GM12878 (cell line): ENCODE measurements around the gene NUAK2. TPM values are rescaled to one million over a fixed set of nuclear protein-coding genes. Genes with fewer than 3 reads are reported as not detected.

Experiments
- ATAC-seq: fragments of 200-7000 bp; cut with Tn5 transposase; 3 replicates; pipeline ENCODE4 v1.9.1; 2020; ENCODE audit warnings: mild to moderate bottlenecking, moderate library complexity
- BruUV-seq: library from RNA; stranded (reverse); fragments of 400-500 nt; replicated peaks from 2 replicates; lab custom pipeline; 2021; lab: Mats Ljungman, UMichigan
- CTCF ChIA-PET: fragments of 300-600 bp; sonication (Branson Sonifier 250); formaldehyde crosslinking; extraction: SDS; loops from one replicate; lab custom pipeline; 2021; ENCODE audit warnings: inconsistent platforms; lab: Yijun Ruan, JAX
- POLR2A ChIA-PET: fragments of 350-600 bp; formaldehyde crosslinking; extraction: SDS; loops from one replicate; lab custom pipeline; 2021; ENCODE audit warnings: inconsistent platforms; lab: Charles Lee
- RAD21 ChIA-PET: fragments of 300-600 bp; sonication (Branson Sonifier 250); formaldehyde crosslinking; loops from one replicate; lab custom pipeline; 2023; ENCODE audit warnings: antibody characterized with exemption; ENCODE audit not compliant: unreplicated experiment; lab: Charles Lee
- SMC1A ChIA-PET: fragments of 300-600 bp; sonication (Branson Sonifier 250); formaldehyde crosslinking; loops from one replicate; lab custom pipeline; 2023; ENCODE audit not compliant: unreplicated experiment, uncharacterized antibody; lab: Charles Lee
- DNase-seq: peaks from one replicate; pipeline ENCODE4 v3.0.0-alpha.2; 2011; ENCODE audit warnings: low read depth, low spot score
- FAIRE-seq: peaks from 3 replicates; lab custom pipeline; 2011; peaks lifted over from hg19 to GRCh38; lab: Jason Lieb, UNC
- H2AFZ ChIP-seq: 2 replicates; pipeline ENCODE4 v1.6.0; 2011; ENCODE audit warnings: low read depth, low read length, control low read depth; ENCODE audit not compliant: control insufficient read depth
- H3K27ac ChIP-seq: 2 replicates; pipeline ENCODE4 v1.5.1; 2011; ENCODE audit warnings: control low read depth; ENCODE audit not compliant: control insufficient read depth, insufficient read depth
- H3K27me3 ChIP-seq, 2 experiments: replicated peaks in 1 of 2; 2 replicates each; pipeline versions ENCODE4 v1.6.0 to v1.6.1; 2011; ENCODE audit warnings: low read length in 1 of 2; ENCODE audit not compliant: control insufficient read depth in 2 of 2, insufficient read depth in 2 of 2
- H3K36me3 ChIP-seq, 2 experiments: 2 replicates each; pipeline ENCODE4 v1.5.1; 2011; ENCODE audit warnings: low read length in 1 of 2; ENCODE audit not compliant: control insufficient read depth in 2 of 2, insufficient read depth in 2 of 2
- H3K4me1 ChIP-seq: 2 replicates; pipeline ENCODE4 v1.6.1; 2011; ENCODE audit warnings: mild to moderate bottlenecking, low read length, moderate library complexity, mixed read lengths; ENCODE audit not compliant: control insufficient read depth, insufficient read depth
- H3K4me2 ChIP-seq: 2 replicates; pipeline ENCODE4 v1.6.0; 2011; ENCODE audit warnings: control low read depth; ENCODE audit not compliant: control insufficient read depth, insufficient read depth
- H3K4me3 ChIP-seq: fragments of 200-600 bp; sonication (generic); 2 replicates; pipeline ENCODE4 v1.5.1; 2016
- H3K79me2 ChIP-seq: 2 replicates; pipeline ENCODE4 v1.6.0; 2011; ENCODE audit warnings: low read length; ENCODE audit not compliant: control insufficient read depth, insufficient read depth
- H3K9ac ChIP-seq: 2 replicates; pipeline ENCODE4 v1.8.0; 2011; ENCODE audit warnings: low read length, control low read depth, mixed read lengths; ENCODE audit not compliant: control insufficient read depth, insufficient read depth
- H3K9me3 ChIP-seq: replicated peaks from 3 replicates; pipeline ENCODE4 v1.5.1; 2011; ENCODE audit warnings: mild to moderate bottlenecking, low read length; ENCODE audit not compliant: control insufficient read depth, insufficient read depth
- H4K20me1 ChIP-seq: 2 replicates; pipeline ENCODE4 v1.6.0; 2011; ENCODE audit not compliant: control insufficient read depth, insufficient read depth
- BMI1 ChIP-seq: fragments of 450-650 bp; IDR thresholded peaks from 2 replicates; pipeline ENCODE4 v1.6.1; 2016; ENCODE audit warnings: mild to moderate bottlenecking, moderate library complexity, borderline replicate concordance
- BRCA1 ChIP-seq: IDR thresholded peaks from 2 replicates; pipeline ENCODE4 v1.6.1; 2011; ENCODE audit warnings: low read depth, low read length, improper control_type of control experiment
- CBX5 ChIP-seq: sonication (generic); IDR thresholded peaks from 2 replicates; pipeline ENCODE4 v1.6.1; 2016; ENCODE audit warnings: low read depth, moderate library complexity, mild to moderate bottlenecking, inconsistent platforms
- CHD1 ChIP-seq: IDR thresholded peaks from 2 replicates; pipeline ENCODE4 v1.6.1; 2012; ENCODE audit warnings: low read depth, low read length, improper control_type of control experiment
- E2F4 ChIP-seq: IDR thresholded peaks from 2 replicates; pipeline ENCODE4 v1.6.1; 2012; ENCODE audit warnings: low read depth, low read length, improper control_type of control experiment
- GABPA ChIP-seq: IDR thresholded peaks from 2 replicates; pipeline ENCODE4 v1.6.1; 2014; ENCODE audit warnings: antibody characterized with exemption, low read depth, mild to moderate bottlenecking, inconsistent platforms
- MTA2 ChIP-seq: fragments of 450-650 bp; IDR thresholded peaks from 2 replicates; pipeline ENCODE4 v1.6.1; 2016; ENCODE audit warnings: low read depth, mild to moderate bottlenecking, moderate library complexity
- NFYB ChIP-seq: IDR thresholded peaks from 2 replicates; pipeline ENCODE4 v1.6.1; 2011; ENCODE audit warnings: low read depth, mild to moderate bottlenecking, low read length, improper control_type of control experiment, moderate library complexity; ENCODE audit not compliant: insufficient read depth
- POU2F2 ChIP-seq: IDR thresholded peaks from 3 replicates; pipeline ENCODE4 v1.6.1; 2011; ENCODE audit warnings: low read depth, mild to moderate bottlenecking, low read length, borderline replicate concordance
- PRDM15 ChIP-seq: fragments of 450-650 bp; formaldehyde crosslinking; IDR thresholded peaks from 2 replicates; pipeline ENCODE4 v1.4.0; 2020; ENCODE audit warnings: mild to moderate bottlenecking, moderate library complexity
- RUNX3 ChIP-seq: IDR thresholded peaks from 2 replicates; pipeline ENCODE4 v1.6.1; 2012; ENCODE audit warnings: low read length, inconsistent platforms
- SPI1 ChIP-seq: IDR thresholded peaks from 2 replicates; pipeline ENCODE4 v1.6.1; 2011; ENCODE audit warnings: low read depth, mild to moderate bottlenecking, low read length, moderate library complexity, borderline replicate concordance; ENCODE audit not compliant: insufficient read depth
- SREBF1 ChIP-seq: IDR thresholded peaks from 2 replicates; pipeline ENCODE4 v1.6.1; 2012; ENCODE audit warnings: mild to moderate bottlenecking, low read length
- ZBED1 ChIP-seq: IDR thresholded peaks from 2 replicates; pipeline ENCODE4 v1.6.1; 2016; ENCODE audit warnings: borderline replicate concordance
- WGBS: methylation state at CpG from one replicate; pipeline ENCODE4 v1.1.6; 2016; ENCODE audit warnings: low lambda C conversion rate; ENCODE audit not compliant: insufficient replicate concordance, insufficient coverage; ENCODE audit errors: missing lambda C conversion rate; 5-methylcytosine and 5-hydroxymethylcytosine counted together
- in situ Hi-C: fragments of 300-500 bp; cut with MboI; formaldehyde crosslinking; loops from 9 replicates; pipeline ENCODE4 v1.14.3; 2018; ENCODE audit warnings: mixed read lengths
- intact Hi-C: fragments of 100-400 bp; cut with micrococcal nuclease; formaldehyde crosslinking; loops from one replicate; pipeline ENCODE4 v1.14.2; 2022; ENCODE audit not compliant: unreplicated experiment
- polyA plus RNA-seq, 11 experiments: library from polyadenylated mRNA; depleted of rRNA in 4 of 11; unstranded in 6 of 11; stranded (reverse) in 5 of 11; fragments of >200 nt; fragmentation: Nextera tagmentation in 4 of 11; fragmentation: Illumina TruSeq in 1 of 11; extraction: Ambion mirVana in 4 of 11; extraction: Trizol in 1 of 11; gene quantifications; 1 replicate in 1 of 11; 2 replicates in 10 of 11; pipeline versions ENCODE4 v1.2.1 to v1.2.3, GENCODE V29; 2011 to 2016; ENCODE audit warnings: inconsistent platforms in 2 of 11, missing spikeins in 2 of 11, low read depth in 1 of 11
- total RNA-seq, 4 experiments: library from RNA; depleted of rRNA in 3 of 4; stranded (reverse); fragments of >200 nt in 3 of 4; fragmentation: Illumina TruSeq in 1 of 4; extraction: Trizol in 1 of 4; gene quantifications; 2 replicates each; pipeline versions ENCODE4 v1.2.1 to v1.2.3, GENCODE V29; 2013 to 2021

Gene NUAK2
- total and polyA plus RNA-seq, 10 of the 15 experiments (the other 5 are each of a cell fraction or from before 2014, with no cell fraction given) = 0.27 to 3.0 (median 1.2) TPM

GRCh38 chr1:205293350-205294074 is 28.0 kb downstream of the NUAK2 start:
- Histone ChIP-seq H3K79me2 (no peaks in the 10 kb centered on the region), H3K9me3 (no peaks in the 10 kb centered on the region), H3K4me1 (peaks cover 11% of the 10 kb centered on the region), H3K4me3 (no peak overlapping the region), H3K36me3 (no peaks in the 10 kb centered on the region), H3K4me2 (no peak overlapping the region)
- intact Hi-C loops = no loop called here
- no peak for FAIRE-seq
- DNase-seq = no peak
- TF ChIP-seq MTA2 = no peak
- no peak for TF ChIP-seq GABPA
- no peak for TF ChIP-seq PRDM15 (CRISPR knock-in tag)
- TF ChIP-seq RUNX3 = no peak
- no peak for TF ChIP-seq CHD1
- no peak for TF ChIP-seq SREBF1
- no peak for TF ChIP-seq CBX5
- no peak for TF ChIP-seq SPI1
- no peak for TF ChIP-seq NFYB
- TF ChIP-seq E2F4 = no peak
- TF ChIP-seq POU2F2 = no peak
- TF ChIP-seq BRCA1 = no peak
- no peak for TF ChIP-seq ZBED1
- no peak for TF ChIP-seq BMI1
- TF ChIP-seq, all 136 proteins: peak for 0
- WGBS = 89% methylated on average over 10 of the region's 10 CpGs
- Histone ChIP-seq H3K9ac (no peak overlapping the region), H3K27me3 (no peaks in the 10 kb centered on the region; a peak in 1 of 4 replicates), H3K27ac (no peak overlapping the region), H4K20me1 (no peaks in the 10 kb centered on the region), H2AFZ (no peak overlapping the region)
- RAD21 ChIA-PET = interaction anchor here (1.1 to 3.2 kb wide), 10 partner anchors 8 to 63 kb away, joined by 3 to 25 read pairs (median 8); no protein-coding TSS in a partner anchor
- no TSS peak for BruUV-seq
- POLR2A ChIA-PET = interaction anchor here (1.4 to 2.2 kb wide), 4 partner anchors 10 to 28 kb away, joined by 4 to 18 read pairs (median 8); partner anchors contain the start of gene NUAK2
- CTCF ChIA-PET = interaction anchor here (1.4 to 59.5 kb wide), 7 partner anchors 18 to 61 kb away, joined by 4 to 2333 read pairs (median 6); no protein-coding TSS in a partner anchor
- in situ Hi-C loops = no loop called here
- ATAC-seq = peak; percentile 10
- SMC1A ChIA-PET = interaction anchor here (1.3 to 4.1 kb wide), 9 partner anchors 9 to 31 kb away, joined by 5 to 28 read pairs (median 9); partner anchors contain the start of gene NUAK2
